T-helper 2 cell treated with Interferon-gamma antibody and Interleukin-4, amounts not matched to agents 5 μg/mL and 100 μg/mL, for 36 hours (primary cell): ENCODE data around the gene BBLN.

Source experiments
- DNase-seq: peaks from one replicate; pipeline ENCODE4 v3.0.0; 2021; ENCODE audit warnings: low spot score
- H3K27ac Mint-ChIP-seq: one replicate; pipeline ENCODE4 v1.8.0; 2021; ENCODE audit warnings: mild to moderate bottlenecking, mixed read lengths
- H3K27me3 Mint-ChIP-seq: one replicate; pipeline ENCODE4 v1.8.0; 2021; ENCODE audit warnings: low read depth, mixed read lengths
- H3K36me3 Mint-ChIP-seq: one replicate; pipeline ENCODE4 v1.8.0; 2021; ENCODE audit warnings: low read depth, mixed read lengths
- H3K4me1 Mint-ChIP-seq: one replicate; pipeline ENCODE4 v1.8.0; 2021; ENCODE audit warnings: low read depth, mixed read lengths
- H3K4me3 Mint-ChIP-seq: one replicate; pipeline ENCODE4 v1.8.0; 2022; ENCODE audit warnings: mild to moderate bottlenecking, moderate library complexity, mixed read lengths
- H3K9me3 Mint-ChIP-seq: one replicate; pipeline ENCODE4 v1.8.0; 2021; ENCODE audit warnings: mixed read lengths

Gene BBLN

GRCh38 chr9:128120741-128121465 is 39.2 kb upstream of the BBLN start:
- Mint-ChIP-seq H3K4me1 (peaks cover 15% of the 10 kb centered on the region), H3K4me3 (no peak overlapping the region), H3K9me3 (no peaks in the 10 kb centered on the region), H3K27ac (no peak overlapping the region), H3K36me3 (peaks cover 13% of the 10 kb centered on the region), H3K27me3 (no peaks in the 10 kb centered on the region)
- DNase-seq, result no peak

- no peaks in the 10 kb centered on the region for H3K27me3 Mint-ChIP-seq
- H3K9me3 Mint-ChIP-seq, result no peaks in the 10 kb centered on the region
- no peak for DNase-seq
- H3K4me1 Mint-ChIP-seq, result peaks cover 21% of the 10 kb centered on the region
- H3K36me3 Mint-ChIP-seq, result peaks cover 13% of the 10 kb centered on the region
- H3K27ac Mint-ChIP-seq, result no peak overlapping the region
- H3K4me3 Mint-ChIP-seq, result no peak overlapping the region
These were observed 38.6 kb upstream of the BBLN start for GRCh38 chr9:128121466-128121810.

GRCh38 chr9:128121924-128122808 is 37.9 kb upstream of the BBLN start:
- Mint-ChIP-seq H3K27me3 (no peaks in the 10 kb centered on the region), H3K4me3 (no peak overlapping the region), H3K4me1 (peaks cover 21% of the 10 kb centered on the region), H3K27ac (no peak overlapping the region), H3K36me3 (peaks cover 13% of the 10 kb centered on the region), H3K9me3 (no peaks in the 10 kb centered on the region)
- DNase-seq, result no peak

GRCh38 chr9:128122809-128123175 is 37.3 kb upstream of the BBLN start:
- peaks cover 18% of the 10 kb centered on the region for H3K4me1 Mint-ChIP-seq
- DNase-seq, result no peak
- no peaks in the 10 kb centered on the region for H3K27me3 Mint-ChIP-seq
- H3K27ac Mint-ChIP-seq, result no peak overlapping the region
- H3K36me3 Mint-ChIP-seq, result peaks cover 13% of the 10 kb centered on the region
- H3K4me3 Mint-ChIP-seq, result no peak overlapping the region
- H3K9me3 Mint-ChIP-seq, result no peaks in the 10 kb centered on the region

GRCh38 chr9:128123451-128124080 is 36.5 kb upstream of the BBLN start:
- H3K27ac Mint-ChIP-seq, result no peak overlapping the region
- H3K4me3 Mint-ChIP-seq, result no peak overlapping the region
- H3K9me3 Mint-ChIP-seq, result no peaks in the 10 kb centered on the region

GRCh38 chr9:128124451-128124850 is 35.6 kb upstream of the BBLN start:
- Mint-ChIP-seq H3K4me1 (peaks cover 24% of the 10 kb centered on the region), H3K27ac (no peak overlapping the region), H3K36me3 (peaks cover 13% of the 10 kb centered on the region), H3K9me3 (no peaks in the 10 kb centered on the region), H3K27me3 (no peaks in the 10 kb centered on the region), H3K4me3 (peak overlapping the region; percentile 36)
- no peak for DNase-seq

More at GRCh38 chr9:128123451-128124080, 36.5 kb upstream of the BBLN start:
- DNase-seq, result no peak
- Mint-ChIP-seq H3K27me3 (no peaks in the 10 kb centered on the region), H3K36me3 (peaks cover 13% of the 10 kb centered on the region), H3K4me1 (peaks cover 18% of the 10 kb centered on the region)

- H3K4me1 Mint-ChIP-seq, result peaks cover 25% of the 10 kb centered on the region
- H3K27me3 Mint-ChIP-seq, result no peaks in the 10 kb centered on the region
- H3K9me3 Mint-ChIP-seq, result no peaks in the 10 kb centered on the region
- no peak for DNase-seq
- H3K4me3 Mint-ChIP-seq, result peak overlapping the region; percentile 36
- H3K27ac Mint-ChIP-seq, result no peak overlapping the region
- peaks cover 13% of the 10 kb centered on the region for H3K36me3 Mint-ChIP-seq
These were observed 35.0 kb upstream of the BBLN start for GRCh38 chr9:128124873-128125579.

- Mint-ChIP-seq H3K4me3 (peak overlapping the region; percentile 80), H3K36me3 (peaks cover 11% of the 10 kb centered on the region), H3K9me3 (no peaks in the 10 kb centered on the region), H3K27ac (peak overlapping the region; percentile 41), H3K27me3 (no peaks in the 10 kb centered on the region), H3K4me1 (peaks cover 25% of the 10 kb centered on the region)
- DNase-seq, result no peak
These were observed 34.3 kb upstream of the BBLN start for GRCh38 chr9:128125580-128126354.

- H3K36me3 Mint-ChIP-seq, result peaks cover 11% of the 10 kb centered on the region
- H3K4me1 Mint-ChIP-seq, result peaks cover 25% of the 10 kb centered on the region
- H3K27ac Mint-ChIP-seq, result peak within 1 kb of the TSS; percentile 92
- no peaks in the 10 kb centered on the region for H3K9me3 Mint-ChIP-seq
- peak within 1 kb of the TSS; percentile 98 for H3K4me3 Mint-ChIP-seq
- peaks cover 3% of the 10 kb centered on the region for H3K27me3 Mint-ChIP-seq
- DNase-seq, result peak; percentile 85
These were observed 32.5 kb upstream of the BBLN start, which contains the start of gene PTGES2 for GRCh38 chr9:128127568-128127989. TSS of gene PTGES2 (minus strand) at chr9:128127729. CDS start at chr9:128127717, 12 bp downstream.

- Mint-ChIP-seq H3K36me3 (peaks cover 9% of the 10 kb centered on the region), H3K4me1 (peaks cover 26% of the 10 kb centered on the region), H3K27ac (peak overlapping the region; percentile 92), H3K9me3 (no peaks in the 10 kb centered on the region), H3K27me3 (peaks cover 9% of the 10 kb centered on the region), H3K4me3 (peak overlapping the region; percentile 98)
- DNase-seq, result peak; percentile 84
These were observed 31.9 kb upstream of the BBLN start for GRCh38 chr9:128127990-128128835.

- Mint-ChIP-seq H3K36me3 (peaks cover 8% of the 10 kb centered on the region), H3K27ac (peak overlapping the region; percentile 92), H3K4me3 (peak overlapping the region; percentile 98), H3K4me1 (peaks cover 29% of the 10 kb centered on the region), H3K9me3 (no peaks in the 10 kb centered on the region), H3K27me3 (peaks cover 17% of the 10 kb centered on the region)
- DNase-seq, result no peak
These were observed 31.1 kb upstream of the BBLN start for GRCh38 chr9:128128836-128129590.
